ENCODE data around the gene WDR83.
A peak's percentile ranks its signal among the peaks of the same experiment; 100 is the strongest.
"Not testable (repeated sequence)": the region's sequence is repeated elsewhere in the genome, so short reads cannot be mapped to it uniquely, and the experiment has no call there.

Gene WDR83

GRCh38 chr19:12685831-12686230 lies 19.2 kb downstream of the WDR83 start:
- no peak for DNase-seq (ENCODE audit: low read depth, low spot score)

GRCh38 chr19:12687496-12688196 lies 21.0 kb downstream of the WDR83 start, which contains the start of gene GNG14:
Gene GNG14 (plus strand): TSS chr19:12687998. CDS start chr19:12688049, 51 bp downstream.
- DNase-seq (ENCODE audit: low read depth, low spot score): no peak

GRCh38 chr19:12689012-12689411 lies 22.4 kb downstream of the WDR83 start:
- DNase-seq (ENCODE audit: low read depth, low spot score): no peak

GRCh38 chr19:12689581-12690216 lies 23.1 kb downstream of the WDR83 start:
- no peak for DNase-seq (ENCODE audit: low read depth, low spot score)

- no peak for DNase-seq (ENCODE audit: low read depth, low spot score)
Observed at GRCh38 chr19:12692960-12693359, 26.4 kb downstream of the WDR83 start.

- no peak for DNase-seq (ENCODE audit: low read depth, low spot score)
Observed at GRCh38 chr19:12694641-12695040, 28.0 kb downstream of the WDR83 start.

- no peak for DNase-seq (ENCODE audit: low read depth, low spot score)
Observed at GRCh38 chr19:12695096-12695495, 28.5 kb downstream of the WDR83 start.

- no peak for DNase-seq (ENCODE audit: low read depth, low spot score)
Observed at GRCh38 chr19:12695514-12695913, 28.9 kb downstream of the WDR83 start.

GRCh38 chr19:12695997-12696365 lies 29.4 kb downstream of the WDR83 start:
- DNase-seq (ENCODE audit: low read depth, low spot score): no peak

- DNase-seq (ENCODE audit: low read depth, low spot score): peak; percentile 83
Observed at GRCh38 chr19:12696366-12697335, 30.0 kb downstream of the WDR83 start, which contains the start of gene FBXW9. Gene FBXW9 (minus strand): TSS chr19:12696631. CDS start chr19:12696581, 50 bp downstream.

GRCh38 chr19:12697425-12697824 lies 30.8 kb downstream of the WDR83 start:
- DNase-seq (ENCODE audit: low read depth, low spot score): not testable (repeated sequence)

- no peak for DNase-seq (ENCODE audit: low read depth, low spot score)
Observed at GRCh38 chr19:12698138-12698537, 31.5 kb downstream of the WDR83 start.

GRCh38 chr19:12701596-12702282 lies 35.1 kb downstream of the WDR83 start:
- DNase-seq (ENCODE audit: low read depth, low spot score): no peak

- no peak for DNase-seq (ENCODE audit: low read depth, low spot score)
Observed at GRCh38 chr19:12703046-12703445, 36.4 kb downstream of the WDR83 start.

- DNase-seq (ENCODE audit: low read depth, low spot score): no peak
Observed at GRCh38 chr19:12705169-12705568, 38.6 kb downstream of the WDR83 start.

GRCh38 chr19:12705654-12706331 lies 39.2 kb downstream of the WDR83 start:
- DNase-seq (ENCODE audit: low read depth, low spot score): no peak

GRCh38 chr19:12706332-12706718 lies 39.7 kb downstream of the WDR83 start:
- DNase-seq (ENCODE audit: low read depth, low spot score): no peak

- no peak for DNase-seq (ENCODE audit: low read depth, low spot score)
Observed at GRCh38 chr19:12708641-12709040, 42.0 kb downstream of the WDR83 start.

GRCh38 chr19:12711187-12711586 lies 44.6 kb downstream of the WDR83 start:
- no peak for DNase-seq (ENCODE audit: low read depth, low spot score)

GRCh38 chr19:12712077-12712476 lies 45.5 kb downstream of the WDR83 start:
- DNase-seq (ENCODE audit: low read depth, low spot score): not testable (repeated sequence)

- not testable (repeated sequence) for DNase-seq (ENCODE audit: low read depth, low spot score)
Observed at GRCh38 chr19:12713304-12713703, 46.7 kb downstream of the WDR83 start.
